HepG2 (cell line): ENCODE results near the gene LTBR. TPM values are rescaled to one million over a fixed set of nuclear protein-coding genes. Genes with fewer than 3 reads are reported as not detected.

ENCODE experiments used
- ARID5B ChIP-seq: IDR thresholded peaks from 2 replicates; pipeline ENCODE4 v1.4.0; 2020; ENCODE audit warnings: mild to moderate bottlenecking, missing genetic modification reagents
- ARNT2 ChIP-seq: sonication (generic); formaldehyde crosslinking; IDR thresholded peaks from 2 replicates; pipeline ENCODE4 v1.8.0; 2022; ENCODE audit warnings: mild to moderate bottlenecking, low read depth, missing genetic modification reagents, moderate library complexity
- FOXA1 ChIP-seq, 2 experiments: fragments of 450-650 bp in 1 of 2; sonication (generic) in 1 of 2; formaldehyde crosslinking in 1 of 2; IDR thresholded peaks; 2 replicates each; pipeline versions ENCODE4 v1.4.0 to v1.6.1; 2016 to 2020; ENCODE audit warnings: missing genetic modification reagents in 1 of 2
- GABPB1 ChIP-seq: IDR thresholded peaks from 2 replicates; pipeline ENCODE4 v1.6.1; 2016; ENCODE audit warnings: mild to moderate bottlenecking, missing genetic modification reagents, moderate library complexity, missing compliant biosample characterization
- GATAD2A ChIP-seq: IDR thresholded peaks from 2 replicates; pipeline ENCODE4 v1.6.1; 2016
- HOXA3 ChIP-seq: sonication (generic); formaldehyde crosslinking; IDR thresholded peaks from 2 replicates; pipeline ENCODE4 v1.5.0; 2020; ENCODE audit warnings: missing genetic modification reagents
- IRF2 ChIP-seq: IDR thresholded peaks from 2 replicates; pipeline ENCODE4 v1.6.1; 2018; ENCODE audit warnings: missing genetic modification reagents, missing compliant biosample characterization
- KDM3A ChIP-seq: IDR thresholded peaks from 2 replicates; pipeline ENCODE4 v1.6.1; 2018; ENCODE audit warnings: low read depth, missing compliant biosample characterization
- KLF9 ChIP-seq: IDR thresholded peaks from 2 replicates; pipeline ENCODE4 v1.6.1; 2016; ENCODE audit warnings: low read depth
- LRRFIP1 ChIP-seq: sonication (generic); formaldehyde crosslinking; conservative IDR thresholded peaks from 2 replicates; pipeline ENCODE4 v1.4.0; 2020; ENCODE audit warnings: missing genetic modification reagents
- MXI1 ChIP-seq: IDR thresholded peaks from 3 replicates; pipeline ENCODE4 v1.6.1; 2012; ENCODE audit warnings: low read depth, low read length, inconsistent platforms, borderline replicate concordance
- NFE2L2 ChIP-seq: fragments of 150-350 bp; IDR thresholded peaks from 2 replicates; pipeline ENCODE4 v1.6.1; 2014; ENCODE audit warnings: low read length
- TFE3 ChIP-seq: IDR thresholded peaks from 2 replicates; pipeline ENCODE4 v1.6.1; 2016
- UBTF ChIP-seq: sonication (generic); formaldehyde crosslinking; IDR thresholded peaks from 2 replicates; pipeline ENCODE4 v1.4.0; 2020; ENCODE audit warnings: mild to moderate bottlenecking, missing genetic modification reagents
- ZKSCAN8 ChIP-seq: IDR thresholded peaks from 2 replicates; pipeline ENCODE4 v1.6.1; 2016; ENCODE audit warnings: borderline replicate concordance, missing genetic modification reagents, missing compliant biosample characterization
- ZNF12 ChIP-seq: sonication (generic); formaldehyde crosslinking; IDR thresholded peaks from 2 replicates; pipeline ENCODE4 v1.5.0; 2020; ENCODE audit warnings: missing genetic modification reagents
- ZNF3 ChIP-seq: IDR thresholded peaks from 2 replicates; pipeline ENCODE4 v1.7.0; 2017; ENCODE audit warnings: inconsistent platforms
- ZNF335 ChIP-seq: sonication (generic); formaldehyde crosslinking; IDR thresholded peaks from 2 replicates; pipeline ENCODE4 v1.4.0; 2020; ENCODE audit warnings: missing genetic modification reagents
- ZNF556 ChIP-seq: sonication (generic); formaldehyde crosslinking; IDR thresholded peaks from 2 replicates; pipeline ENCODE4 v1.4.0; 2020; ENCODE audit warnings: mild to moderate bottlenecking, missing genetic modification reagents, borderline replicate concordance
- ZNF607 ChIP-seq: sonication (generic); formaldehyde crosslinking; IDR thresholded peaks from 2 replicates; pipeline ENCODE4 v1.5.1; 2020; ENCODE audit warnings: missing genetic modification reagents, mild to moderate bottlenecking, borderline replicate concordance
- polyA plus RNA-seq, 8 experiments: library from polyadenylated mRNA; depleted of rRNA in 3 of 8; stranded (reverse) in 7 of 8; unstranded in 1 of 8; fragments of >200 nt; fragmentation: Illumina TruSeq in 4 of 8; extraction: Trizol in 4 of 8; gene quantifications; 2 replicates each; pipeline versions ENCODE4 v1.2.1 to v1.2.3, GENCODE V29; 2011 to 2016; ENCODE audit warnings: low read depth in 4 of 8, missing spikeins in 1 of 8, mixed read lengths in 1 of 8; ENCODE audit not compliant: insufficient read depth in 1 of 8
- total RNA-seq, 5 experiments: library from RNA; depleted of rRNA; stranded (reverse); fragments of >200 nt; fragmentation: Illumina TruSeq; extraction: Trizol; gene quantifications; 2 replicates each; pipeline ENCODE4 v1.2.3, GENCODE V29; 2016; ENCODE audit warnings: low read depth in 1 of 5

LTBR gene
- total and polyA plus RNA-seq, 2 of the 13 experiments (the other 11 are each of a cell fraction or from before 2014, with no cell fraction given): 31.4 to 34.8 TPM

GRCh38 chr12:6423267-6424007 lies 39.5 kb downstream of the LTBR start (continued):
- TF ChIP-seq UBTF (CRISPR knock-in tag): 0 out of 2 replicates have a peak, but pooled peaks have one; percentile 31
- peak; percentile 52; the same call in 1 of the 2 replicates for TF ChIP-seq HOXA3
- peak; percentile 87 for TF ChIP-seq TFE3 (CRISPR knock-in tag)
- peak; percentile 39; the same call in 1 of the 2 replicates for TF ChIP-seq IRF2
- TF ChIP-seq ZNF335 (CRISPR knock-in tag): peak; percentile 55; the same call in 1 of the 2 replicates
- TF ChIP-seq ZNF12 (CRISPR knock-in tag): no peak
- 0 out of 2 replicates have a peak, but pooled peaks have one; percentile 67 for TF ChIP-seq KLF9 (CRISPR knock-in tag)
- TF ChIP-seq ZNF3: no peak
- TF ChIP-seq ZKSCAN8 (CRISPR knock-in tag): peak; percentile 70; the same call in 1 of the 2 replicates
- no peak for TF ChIP-seq FOXA1 (IDR thresholded peaks at IDR 0.05)
- TF ChIP-seq FOXA1 (CRISPR knock-in tag; IDR thresholded peaks at IDR 0.05): no peak
- 0 out of 2 replicates have a peak, but pooled peaks have one; percentile 29 for TF ChIP-seq ZNF607 (CRISPR knock-in tag)
- peak; percentile 75 for TF ChIP-seq GATAD2A (CRISPR knock-in tag)
- peak; percentile 49; the same call in 1 of the 2 replicates for TF ChIP-seq GABPB1 (CRISPR knock-in tag)
- TF ChIP-seq ARID5B (CRISPR knock-in tag): peak; percentile 73
- TF ChIP-seq MXI1: peak; percentile 71; the same call in 2 of the 3 replicates
- TF ChIP-seq LRRFIP1: no peak
- 0 out of 2 replicates have a peak, but pooled peaks have one; percentile 19 for TF ChIP-seq ZNF556
- TF ChIP-seq KDM3A (CRISPR knock-in tag): peak; percentile 75; the same call in 1 of the 2 replicates
- no peak for TF ChIP-seq NFE2L2
- no peak for TF ChIP-seq ARNT2 (CRISPR knock-in tag)
